GM12878 (cell line): ENCODE measurements around the gene TSHZ2. TPM values are rescaled to one million over a fixed set of nuclear protein-coding genes. Genes with fewer than 3 reads are reported as not detected.

Source experiments
- ATAC-seq: fragments of 200-7000 bp; cut with Tn5 transposase; 3 replicates; pipeline ENCODE4 v1.9.1; 2020; ENCODE audit warnings: mild to moderate bottlenecking, moderate library complexity
- BruUV-seq: library from RNA; stranded (reverse); fragments of 400-500 nt; replicated peaks from 2 replicates; lab custom pipeline; 2021; lab: Mats Ljungman, UMichigan
- CTCF ChIA-PET: fragments of 300-600 bp; sonication (Branson Sonifier 250); formaldehyde crosslinking; extraction: SDS; loops from one replicate; lab custom pipeline; 2021; ENCODE audit warnings: inconsistent platforms; lab: Yijun Ruan, JAX
- POLR2A ChIA-PET: fragments of 350-600 bp; formaldehyde crosslinking; extraction: SDS; loops from one replicate; lab custom pipeline; 2021; ENCODE audit warnings: inconsistent platforms; lab: Charles Lee
- RAD21 ChIA-PET: fragments of 300-600 bp; sonication (Branson Sonifier 250); formaldehyde crosslinking; loops from one replicate; lab custom pipeline; 2023; ENCODE audit warnings: antibody characterized with exemption; ENCODE audit not compliant: unreplicated experiment; lab: Charles Lee
- SMC1A ChIA-PET: fragments of 300-600 bp; sonication (Branson Sonifier 250); formaldehyde crosslinking; loops from one replicate; lab custom pipeline; 2023; ENCODE audit not compliant: unreplicated experiment, uncharacterized antibody; lab: Charles Lee
- DNase-seq: peaks from one replicate; pipeline ENCODE4 v3.0.0-alpha.2; 2011; ENCODE audit warnings: low read depth, low spot score
- FAIRE-seq: peaks from 3 replicates; lab custom pipeline; 2011; peaks lifted over from hg19 to GRCh38; lab: Jason Lieb, UNC
- H2AFZ ChIP-seq: 2 replicates; pipeline ENCODE4 v1.6.0; 2011; ENCODE audit warnings: low read depth, low read length, control low read depth; ENCODE audit not compliant: control insufficient read depth
- H3K27ac ChIP-seq: 2 replicates; pipeline ENCODE4 v1.5.1; 2011; ENCODE audit warnings: control low read depth; ENCODE audit not compliant: control insufficient read depth, insufficient read depth
- H3K27me3 ChIP-seq, 2 experiments: replicated peaks in 1 of 2; 2 replicates each; pipeline versions ENCODE4 v1.6.0 to v1.6.1; 2011; ENCODE audit warnings: low read length in 1 of 2; ENCODE audit not compliant: control insufficient read depth in 2 of 2, insufficient read depth in 2 of 2
- H3K36me3 ChIP-seq, 2 experiments: 2 replicates each; pipeline ENCODE4 v1.5.1; 2011; ENCODE audit warnings: low read length in 1 of 2; ENCODE audit not compliant: control insufficient read depth in 2 of 2, insufficient read depth in 2 of 2
- H3K4me1 ChIP-seq: 2 replicates; pipeline ENCODE4 v1.6.1; 2011; ENCODE audit warnings: mild to moderate bottlenecking, low read length, moderate library complexity, mixed read lengths; ENCODE audit not compliant: control insufficient read depth, insufficient read depth
- H3K4me2 ChIP-seq: 2 replicates; pipeline ENCODE4 v1.6.0; 2011; ENCODE audit warnings: control low read depth; ENCODE audit not compliant: control insufficient read depth, insufficient read depth
- H3K4me3 ChIP-seq: fragments of 200-600 bp; sonication (generic); 2 replicates; pipeline ENCODE4 v1.5.1; 2016
- H3K79me2 ChIP-seq: 2 replicates; pipeline ENCODE4 v1.6.0; 2011; ENCODE audit warnings: low read length; ENCODE audit not compliant: control insufficient read depth, insufficient read depth
- H3K9ac ChIP-seq: 2 replicates; pipeline ENCODE4 v1.8.0; 2011; ENCODE audit warnings: low read length, control low read depth, mixed read lengths; ENCODE audit not compliant: control insufficient read depth, insufficient read depth
- H3K9me3 ChIP-seq: replicated peaks from 3 replicates; pipeline ENCODE4 v1.5.1; 2011; ENCODE audit warnings: mild to moderate bottlenecking, low read length; ENCODE audit not compliant: control insufficient read depth, insufficient read depth
- H4K20me1 ChIP-seq: 2 replicates; pipeline ENCODE4 v1.6.0; 2011; ENCODE audit not compliant: control insufficient read depth, insufficient read depth
- CREB1 ChIP-seq: IDR thresholded peaks from 2 replicates; pipeline ENCODE4 v1.6.1; 2012; ENCODE audit warnings: low read depth, mild to moderate bottlenecking, inconsistent platforms
- EZH2 ChIP-seq: IDR thresholded peaks from 2 replicates; pipeline ENCODE4 v1.6.1; 2012; ENCODE audit warnings: low read depth, mild to moderate bottlenecking, control low read depth, inconsistent platforms, low read length, borderline replicate concordance; ENCODE audit not compliant: control insufficient read depth
- FOXM1 ChIP-seq: IDR thresholded peaks from 2 replicates; pipeline ENCODE4 v1.6.1; 2012; ENCODE audit warnings: low read depth, mild to moderate bottlenecking, inconsistent platforms, low read length, moderate library complexity
- HCFC1 ChIP-seq: fragments of 150-350 bp; IDR thresholded peaks from 2 replicates; pipeline ENCODE4 v1.6.1; 2014; ENCODE audit warnings: low read length
- HDAC2 ChIP-seq: fragments of 200-600 bp; sonication (generic); IDR thresholded peaks from 2 replicates; pipeline ENCODE4 v1.6.1; 2017
- KDM1A ChIP-seq: fragments of 200-600 bp; sonication (generic); IDR thresholded peaks from 2 replicates; pipeline ENCODE4 v1.6.1; 2016; ENCODE audit warnings: borderline replicate concordance
- RCOR1 ChIP-seq: conservative IDR thresholded peaks from 2 replicates; pipeline ENCODE4 v1.6.1; 2012; ENCODE audit warnings: low read depth, low read length, improper control_type of control experiment
- SMC3 ChIP-seq: IDR thresholded peaks from 2 replicates; pipeline ENCODE4 v1.6.1; 2011; ENCODE audit warnings: low read length, improper control_type of control experiment, borderline replicate concordance
- TAF1 ChIP-seq: IDR thresholded peaks from 2 replicates; pipeline ENCODE4 v1.6.1; 2011; ENCODE audit warnings: mild to moderate bottlenecking, low read depth, low read length, borderline replicate concordance
- ZNF384 ChIP-seq: IDR thresholded peaks from 2 replicates; pipeline ENCODE4 v1.6.1; 2012; ENCODE audit warnings: low read depth, mild to moderate bottlenecking, low read length, improper control_type of control experiment, borderline replicate concordance
- WGBS: methylation state at CpG from one replicate; pipeline ENCODE4 v1.1.6; 2016; ENCODE audit warnings: low lambda C conversion rate; ENCODE audit not compliant: insufficient replicate concordance, insufficient coverage; ENCODE audit errors: missing lambda C conversion rate; 5-methylcytosine and 5-hydroxymethylcytosine counted together
- in situ Hi-C: fragments of 300-500 bp; cut with MboI; formaldehyde crosslinking; loops from 9 replicates; pipeline ENCODE4 v1.14.3; 2018; ENCODE audit warnings: mixed read lengths
- intact Hi-C: fragments of 100-400 bp; cut with micrococcal nuclease; formaldehyde crosslinking; loops from one replicate; pipeline ENCODE4 v1.14.2; 2022; ENCODE audit not compliant: unreplicated experiment
- polyA plus RNA-seq, 11 experiments: library from polyadenylated mRNA; depleted of rRNA in 4 of 11; unstranded in 6 of 11; stranded (reverse) in 5 of 11; fragments of >200 nt; fragmentation: Nextera tagmentation in 4 of 11; fragmentation: Illumina TruSeq in 1 of 11; extraction: Ambion mirVana in 4 of 11; extraction: Trizol in 1 of 11; gene quantifications; 1 replicate in 1 of 11; 2 replicates in 10 of 11; pipeline versions ENCODE4 v1.2.1 to v1.2.3, GENCODE V29; 2011 to 2016; ENCODE audit warnings: inconsistent platforms in 2 of 11, missing spikeins in 2 of 11, low read depth in 1 of 11
- total RNA-seq, 4 experiments: library from RNA; depleted of rRNA in 3 of 4; stranded (reverse); fragments of >200 nt in 3 of 4; fragmentation: Illumina TruSeq in 1 of 4; extraction: Trizol in 1 of 4; gene quantifications; 2 replicates each; pipeline versions ENCODE4 v1.2.1 to v1.2.3, GENCODE V29; 2013 to 2021
- TF ChIP-seq, protein P1 (sequence below): IDR thresholded peaks from 2 replicates; pipeline ENCODE4 v1.6.1; 2012; ENCODE audit warnings: improper control_type of control experiment, low read depth, low read length; ENCODE audit not compliant: insufficient replicate concordance
- TF ChIP-seq, protein P2 (sequence below): IDR thresholded peaks from 2 replicates; pipeline ENCODE4 v1.6.1; 2011; ENCODE audit warnings: low read depth, mild to moderate bottlenecking, low read length, moderate library complexity, borderline replicate concordance; ENCODE audit errors: extremely low read depth
- TF ChIP-seq, protein P3 (sequence below): fragments of 450-650 bp; IDR thresholded peaks from 2 replicates; pipeline ENCODE4 v1.6.1; 2016; ENCODE audit warnings: mild to moderate bottlenecking
- TF ChIP-seq, protein P4 (sequence below), 3 experiments: IDR thresholded peaks in 2 of 3; conservative IDR thresholded peaks in 1 of 3; 2 replicates each; pipeline ENCODE4 v1.5.1; 2011; ENCODE audit warnings: low read depth in 3 of 3, low read length in 3 of 3, mild to moderate bottlenecking in 3 of 3, control low read depth in 2 of 3, moderate library complexity in 2 of 3, inconsistent platforms in 1 of 3, mixed read lengths in 1 of 3; ENCODE audit not compliant: control insufficient read depth in 2 of 3, insufficient read depth in 1 of 3; ENCODE audit errors: extremely low read depth in 1 of 3

The TSHZ2 gene
- total and polyA plus RNA-seq, 10 of the 15 experiments (the other 5 are each of a cell fraction or from before 2014, with no cell fraction given), result 0.01 to 0.86 (median 0.13) TPM; not detected in 2

DNA sequence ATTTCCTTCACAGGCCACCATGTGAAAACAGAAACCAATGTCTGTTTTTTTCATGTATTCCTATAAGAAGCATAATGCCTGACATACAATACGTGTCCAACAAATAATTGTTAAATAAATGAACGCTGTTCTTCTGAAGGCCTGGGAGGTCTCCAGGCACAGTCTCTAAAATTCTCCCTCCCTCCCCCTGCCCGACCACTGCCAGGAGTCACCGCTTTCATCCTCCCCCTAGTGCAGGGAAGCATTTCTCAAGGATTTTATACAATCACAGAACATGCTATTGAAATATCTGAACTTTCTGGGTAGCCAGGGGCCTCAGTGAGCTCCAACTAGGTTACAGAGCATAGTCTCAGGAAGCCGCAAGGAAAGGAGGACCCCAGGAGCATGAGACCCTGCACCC, 526.2 kb downstream of the TSHZ2 start:
- no peak for DNase-seq
- Histone ChIP-seq H3K79me2 (no peaks in the 10 kb centered on the region), H3K9ac (no peak overlapping the region), H3K9me3 (no peaks in the 10 kb centered on the region), H3K4me1 (no peaks in the 10 kb centered on the region), H4K20me1 (no peaks in the 10 kb centered on the region), H3K27ac (no peak overlapping the region), H2AFZ (no peak overlapping the region), H3K4me2 (no peak overlapping the region)
- intact Hi-C loops, result no loop called here
- CTCF ChIA-PET, result no interaction called here
- RAD21 ChIA-PET, result no interaction called here
- POLR2A ChIA-PET, result no interaction called here
- 71% methylated on average over 5 of the region's 5 CpGs for WGBS
- in situ Hi-C loops, result no loop called here
- no peak for TF ChIP-seq EZH2
- TF ChIP-seq KDM1A, result no peak
- no peak for TF ChIP-seq ZNF384
- no peak for TF ChIP-seq CREB1
- TF ChIP-seq TAF1, result no peak
- no peak for TF ChIP-seq FOXM1
- no peak for TF ChIP-seq RCOR1
- TF ChIP-seq, protein P1, sequence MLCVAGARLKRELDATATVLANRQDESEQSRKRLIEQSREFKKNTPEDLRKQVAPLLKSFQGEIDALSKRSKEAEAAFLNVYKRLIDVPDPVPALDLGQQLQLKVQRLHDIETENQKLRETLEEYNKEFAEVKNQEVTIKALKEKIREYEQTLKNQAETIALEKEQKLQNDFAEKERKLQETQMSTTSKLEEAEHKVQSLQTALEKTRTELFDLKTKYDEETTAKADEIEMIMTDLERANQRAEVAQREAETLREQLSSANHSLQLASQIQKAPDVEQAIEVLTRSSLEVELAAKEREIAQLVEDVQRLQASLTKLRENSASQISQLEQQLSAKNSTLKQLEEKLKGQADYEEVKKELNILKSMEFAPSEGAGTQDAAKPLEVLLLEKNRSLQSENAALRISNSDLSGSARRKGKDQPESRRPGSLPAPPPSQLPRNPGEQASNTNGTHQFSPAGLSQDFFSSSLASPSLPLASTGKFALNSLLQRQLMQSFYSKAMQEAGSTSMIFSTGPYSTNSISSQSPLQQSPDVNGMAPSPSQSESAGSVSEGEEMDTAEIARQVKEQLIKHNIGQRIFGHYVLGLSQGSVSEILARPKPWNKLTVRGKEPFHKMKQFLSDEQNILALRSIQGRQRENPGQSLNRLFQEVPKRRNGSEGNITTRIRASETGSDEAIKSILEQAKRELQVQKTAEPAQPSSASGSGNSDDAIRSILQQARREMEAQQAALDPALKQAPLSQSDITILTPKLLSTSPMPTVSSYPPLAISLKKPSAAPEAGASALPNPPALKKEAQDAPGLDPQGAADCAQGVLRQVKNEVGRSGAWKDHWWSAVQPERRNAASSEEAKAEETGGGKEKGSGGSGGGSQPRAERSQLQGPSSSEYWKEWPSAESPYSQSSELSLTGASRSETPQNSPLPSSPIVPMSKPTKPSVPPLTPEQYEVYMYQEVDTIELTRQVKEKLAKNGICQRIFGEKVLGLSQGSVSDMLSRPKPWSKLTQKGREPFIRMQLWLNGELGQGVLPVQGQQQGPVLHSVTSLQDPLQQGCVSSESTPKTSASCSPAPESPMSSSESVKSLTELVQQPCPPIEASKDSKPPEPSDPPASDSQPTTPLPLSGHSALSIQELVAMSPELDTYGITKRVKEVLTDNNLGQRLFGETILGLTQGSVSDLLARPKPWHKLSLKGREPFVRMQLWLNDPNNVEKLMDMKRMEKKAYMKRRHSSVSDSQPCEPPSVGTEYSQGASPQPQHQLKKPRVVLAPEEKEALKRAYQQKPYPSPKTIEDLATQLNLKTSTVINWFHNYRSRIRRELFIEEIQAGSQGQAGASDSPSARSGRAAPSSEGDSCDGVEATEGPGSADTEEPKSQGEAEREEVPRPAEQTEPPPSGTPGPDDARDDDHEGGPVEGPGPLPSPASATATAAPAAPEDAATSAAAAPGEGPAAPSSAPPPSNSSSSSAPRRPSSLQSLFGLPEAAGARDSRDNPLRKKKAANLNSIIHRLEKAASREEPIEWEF, result no peak
- TF ChIP-seq HDAC2, result no peak
- no peak for TF ChIP-seq HCFC1
- TF ChIP-seq, protein P2, sequence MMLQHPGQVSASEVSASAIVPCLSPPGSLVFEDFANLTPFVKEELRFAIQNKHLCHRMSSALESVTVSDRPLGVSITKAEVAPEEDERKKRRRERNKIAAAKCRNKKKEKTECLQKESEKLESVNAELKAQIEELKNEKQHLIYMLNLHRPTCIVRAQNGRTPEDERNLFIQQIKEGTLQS, result no peak
- TF ChIP-seq, protein P3, sequence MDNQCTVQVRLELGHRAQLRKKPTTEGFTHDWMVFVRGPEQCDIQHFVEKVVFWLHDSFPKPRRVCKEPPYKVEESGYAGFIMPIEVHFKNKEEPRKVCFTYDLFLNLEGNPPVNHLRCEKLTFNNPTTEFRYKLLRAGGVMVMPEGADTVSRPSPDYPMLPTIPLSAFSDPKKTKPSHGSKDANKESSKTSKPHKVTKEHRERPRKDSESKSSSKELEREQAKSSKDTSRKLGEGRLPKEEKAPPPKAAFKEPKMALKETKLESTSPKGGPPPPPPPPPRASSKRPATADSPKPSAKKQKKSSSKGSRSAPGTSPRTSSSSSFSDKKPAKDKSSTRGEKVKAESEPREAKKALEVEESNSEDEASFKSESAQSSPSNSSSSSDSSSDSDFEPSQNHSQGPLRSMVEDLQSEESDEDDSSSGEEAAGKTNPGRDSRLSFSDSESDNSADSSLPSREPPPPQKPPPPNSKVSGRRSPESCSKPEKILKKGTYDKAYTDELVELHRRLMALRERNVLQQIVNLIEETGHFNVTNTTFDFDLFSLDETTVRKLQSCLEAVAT, result no peak
- no peak for TF ChIP-seq SMC3
- TF ChIP-seq, protein P4, sequence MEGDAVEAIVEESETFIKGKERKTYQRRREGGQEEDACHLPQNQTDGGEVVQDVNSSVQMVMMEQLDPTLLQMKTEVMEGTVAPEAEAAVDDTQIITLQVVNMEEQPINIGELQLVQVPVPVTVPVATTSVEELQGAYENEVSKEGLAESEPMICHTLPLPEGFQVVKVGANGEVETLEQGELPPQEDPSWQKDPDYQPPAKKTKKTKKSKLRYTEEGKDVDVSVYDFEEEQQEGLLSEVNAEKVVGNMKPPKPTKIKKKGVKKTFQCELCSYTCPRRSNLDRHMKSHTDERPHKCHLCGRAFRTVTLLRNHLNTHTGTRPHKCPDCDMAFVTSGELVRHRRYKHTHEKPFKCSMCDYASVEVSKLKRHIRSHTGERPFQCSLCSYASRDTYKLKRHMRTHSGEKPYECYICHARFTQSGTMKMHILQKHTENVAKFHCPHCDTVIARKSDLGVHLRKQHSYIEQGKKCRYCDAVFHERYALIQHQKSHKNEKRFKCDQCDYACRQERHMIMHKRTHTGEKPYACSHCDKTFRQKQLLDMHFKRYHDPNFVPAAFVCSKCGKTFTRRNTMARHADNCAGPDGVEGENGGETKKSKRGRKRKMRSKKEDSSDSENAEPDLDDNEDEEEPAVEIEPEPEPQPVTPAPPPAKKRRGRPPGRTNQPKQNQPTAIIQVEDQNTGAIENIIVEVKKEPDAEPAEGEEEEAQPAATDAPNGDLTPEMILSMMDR (IDR thresholded peaks at IDR 0.05 in 2 of 3, conservative IDR thresholded peaks at IDR 0.05 in 1 of 3; ENCODE audit: control insufficient read depth in 2 of 3, extremely low read depth in 1 of 3, insufficient read depth in 1 of 3, low read depth in 3 of 3, low read length in 3 of 3), result no peak
- TF ChIP-seq, all 136 proteins: peak for 0
- SMC1A ChIA-PET, result no interaction called here
- H3K27me3 ChIP-seq, result no peaks in the 10 kb centered on the region
- no peak overlapping the region for H3K4me3 ChIP-seq
- no peak for FAIRE-seq
- no TSS peak for BruUV-seq
- ATAC-seq, result no peak
- H3K36me3 ChIP-seq, result no peaks in the 10 kb centered on the region
